ENCODE results near the gene ZNF608. TPM values are rescaled to one million over a fixed set of nuclear protein-coding genes. Genes with fewer than 3 reads are reported as not detected.

Gene ZNF608
- total RNA-seq, 1 experiment from 2014 or later, result 7.3 TPM

DNA sequence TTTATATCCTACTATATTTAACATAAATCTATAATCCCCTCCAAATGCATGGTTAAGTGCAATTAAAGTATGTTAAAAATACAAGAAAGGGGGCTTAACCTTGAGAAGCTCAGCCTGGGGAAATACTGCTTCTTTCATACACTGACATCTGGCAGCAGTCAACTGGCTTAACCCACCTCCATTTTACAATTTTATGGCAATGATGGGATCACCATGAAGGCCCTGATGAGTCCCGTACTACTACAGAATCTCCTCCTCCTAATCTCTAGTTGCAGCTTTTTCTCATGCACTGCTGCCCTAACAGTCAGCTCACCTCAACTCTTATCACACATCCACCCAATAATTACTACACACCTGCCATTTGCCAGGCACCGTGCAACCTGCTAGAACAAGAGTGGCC, 40.9 kb downstream of the ZNF608 start:
- Mint-ChIP-seq H3K9me3 (ENCODE audit: low read depth, unreplicated experiment) (no peaks in the 10 kb centered on the region), H3K27me3 (ENCODE audit: unreplicated experiment) (no peaks in the 10 kb centered on the region), H3K36me3 (ENCODE audit: insufficient read depth, unreplicated experiment) (no peaks in the 10 kb centered on the region), H3K4me1 (ENCODE audit: low read depth, unreplicated experiment) (no peaks in the 10 kb centered on the region), H3K4me3 (ENCODE audit: low read depth, unreplicated experiment) (no peak overlapping the region), H3K27ac (ENCODE audit: unreplicated experiment) (no peak overlapping the region)
- CTCF ChIA-PET, result no interaction called here
- intact Hi-C loops (cut with micrococcal nuclease; ENCODE audit: unreplicated experiment), result no loop called here
- no peak for DNase-seq
- BruUV-seq (replicated peaks), result no TSS peak
- TF ChIP-seq, protein P1, sequence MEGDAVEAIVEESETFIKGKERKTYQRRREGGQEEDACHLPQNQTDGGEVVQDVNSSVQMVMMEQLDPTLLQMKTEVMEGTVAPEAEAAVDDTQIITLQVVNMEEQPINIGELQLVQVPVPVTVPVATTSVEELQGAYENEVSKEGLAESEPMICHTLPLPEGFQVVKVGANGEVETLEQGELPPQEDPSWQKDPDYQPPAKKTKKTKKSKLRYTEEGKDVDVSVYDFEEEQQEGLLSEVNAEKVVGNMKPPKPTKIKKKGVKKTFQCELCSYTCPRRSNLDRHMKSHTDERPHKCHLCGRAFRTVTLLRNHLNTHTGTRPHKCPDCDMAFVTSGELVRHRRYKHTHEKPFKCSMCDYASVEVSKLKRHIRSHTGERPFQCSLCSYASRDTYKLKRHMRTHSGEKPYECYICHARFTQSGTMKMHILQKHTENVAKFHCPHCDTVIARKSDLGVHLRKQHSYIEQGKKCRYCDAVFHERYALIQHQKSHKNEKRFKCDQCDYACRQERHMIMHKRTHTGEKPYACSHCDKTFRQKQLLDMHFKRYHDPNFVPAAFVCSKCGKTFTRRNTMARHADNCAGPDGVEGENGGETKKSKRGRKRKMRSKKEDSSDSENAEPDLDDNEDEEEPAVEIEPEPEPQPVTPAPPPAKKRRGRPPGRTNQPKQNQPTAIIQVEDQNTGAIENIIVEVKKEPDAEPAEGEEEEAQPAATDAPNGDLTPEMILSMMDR (IDR thresholded peaks at IDR 0.05; ENCODE audit: unreplicated experiment), result no peak

GRCh38 chr5:124704594-124705284, 41.7 kb downstream of the ZNF608 start:
- CTCF ChIA-PET, result no interaction called here
- intact Hi-C loops (cut with micrococcal nuclease; ENCODE audit: unreplicated experiment), result no loop called here
- no peak for DNase-seq
- Mint-ChIP-seq H3K27ac (ENCODE audit: unreplicated experiment) (no peak overlapping the region), H3K27me3 (ENCODE audit: unreplicated experiment) (no peaks in the 10 kb centered on the region), H3K9me3 (ENCODE audit: low read depth, unreplicated experiment) (no peaks in the 10 kb centered on the region), H3K4me1 (ENCODE audit: low read depth, unreplicated experiment) (no peaks in the 10 kb centered on the region), H3K4me3 (ENCODE audit: low read depth, unreplicated experiment) (no peak overlapping the region), H3K36me3 (ENCODE audit: insufficient read depth, unreplicated experiment) (no peaks in the 10 kb centered on the region)
- no TSS peak for BruUV-seq (replicated peaks)
- TF ChIP-seq, protein P1 (IDR thresholded peaks at IDR 0.05; ENCODE audit: unreplicated experiment), result no peak

DNA sequence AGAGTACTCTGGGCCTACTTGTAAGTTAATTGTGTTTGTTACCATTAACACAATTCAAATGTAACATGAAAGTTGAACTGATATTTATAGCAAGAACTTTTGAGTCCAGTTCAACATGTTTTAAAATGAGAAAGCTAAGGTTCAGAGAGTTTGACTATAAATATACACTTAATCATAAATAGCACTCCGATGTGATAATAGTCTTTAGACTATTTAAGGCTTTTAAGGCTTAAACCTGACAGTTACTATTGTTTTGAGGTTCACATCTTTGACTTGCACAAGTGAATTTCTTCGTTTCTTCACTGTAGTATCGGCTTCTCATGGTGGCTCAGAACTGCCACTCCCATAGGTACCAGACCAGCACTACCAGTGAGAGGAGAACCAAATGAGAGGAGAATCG, 42.4 kb downstream of the ZNF608 start:
- no peaks in the 10 kb centered on the region for H3K27me3 Mint-ChIP-seq (ENCODE audit: unreplicated experiment)
- no peaks in the 10 kb centered on the region for H3K4me1 Mint-ChIP-seq (ENCODE audit: low read depth, unreplicated experiment)
- H3K4me3 Mint-ChIP-seq (ENCODE audit: low read depth, unreplicated experiment), result no peak overlapping the region
- H3K36me3 Mint-ChIP-seq (ENCODE audit: insufficient read depth, unreplicated experiment), result no peaks in the 10 kb centered on the region
- H3K9me3 Mint-ChIP-seq (ENCODE audit: low read depth, unreplicated experiment), result no peaks in the 10 kb centered on the region
- DNase-seq, result no peak
- intact Hi-C loops (cut with micrococcal nuclease; ENCODE audit: unreplicated experiment), result no loop called here
- no peak overlapping the region for H3K27ac Mint-ChIP-seq (ENCODE audit: unreplicated experiment)
- BruUV-seq (replicated peaks), result no TSS peak
- TF ChIP-seq, protein P1 (IDR thresholded peaks at IDR 0.05; ENCODE audit: unreplicated experiment), result no peak
- CTCF ChIA-PET, result no interaction called here

DNA sequence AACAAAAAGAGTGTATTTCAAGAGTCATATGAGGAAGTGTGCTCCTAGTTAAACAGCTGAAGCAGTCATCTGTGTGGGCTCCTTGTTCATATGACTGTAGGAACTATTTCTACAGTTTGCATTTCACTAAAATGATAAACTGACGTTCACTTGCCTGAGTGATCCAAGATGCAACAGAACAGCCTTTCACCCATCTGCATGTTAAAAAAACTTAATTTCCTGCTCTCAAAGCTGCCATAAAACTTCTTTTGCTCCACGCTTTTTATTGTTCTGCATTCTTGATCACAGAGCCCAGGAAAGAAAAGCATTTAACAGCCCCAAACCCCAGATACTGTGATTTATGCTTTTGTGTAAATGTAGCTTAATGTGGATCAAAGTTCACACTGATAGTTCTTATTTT, 43.9 kb downstream of the ZNF608 start:
- BruUV-seq (replicated peaks), result no TSS peak
- Mint-ChIP-seq H3K4me1 (ENCODE audit: low read depth, unreplicated experiment) (no peaks in the 10 kb centered on the region), H3K27ac (ENCODE audit: unreplicated experiment) (no peak overlapping the region), H3K36me3 (ENCODE audit: insufficient read depth, unreplicated experiment) (no peaks in the 10 kb centered on the region), H3K27me3 (ENCODE audit: unreplicated experiment) (no peaks in the 10 kb centered on the region), H3K4me3 (ENCODE audit: low read depth, unreplicated experiment) (no peak overlapping the region), H3K9me3 (ENCODE audit: low read depth, unreplicated experiment) (no peaks in the 10 kb centered on the region)
- intact Hi-C loops (cut with micrococcal nuclease; ENCODE audit: unreplicated experiment), result no loop called here
- TF ChIP-seq, protein P1 (IDR thresholded peaks at IDR 0.05; ENCODE audit: unreplicated experiment), result no peak
- no peak for DNase-seq
- CTCF ChIA-PET, result interaction anchor here (0.6 kb wide), 1 partner anchor 43 kb away, joined by 4 read pairs; no protein-coding TSS in a partner anchor

All from Calu3 (cell line).